Gastrocnemius medialis (tissue), 4 donors: ENCODE measurements around the gene RREB1. TPM values are rescaled to one million over a fixed set of nuclear protein-coding genes. Genes with fewer than 3 reads are reported as not detected.

Experiments used
- ATAC-seq, 2 donors: fragments of 150-250 bp; one replicate each; pipeline ENCODE4 v1.9.1; 2016
- DNase-seq, 2 donors: peaks; one replicate each; pipeline ENCODE4 v3.0.0-alpha.2; 2019
- H3K27ac ChIP-seq, 4 donors: fragments of 200-600 bp; sonication (generic); 1 replicate in 1 of 4; 2 replicates in 3 of 4; pipeline ENCODE4 v1.5.1; 2016 to 2018; ENCODE audit warnings: mild to moderate bottlenecking in 2 of 4, moderate library complexity in 1 of 4
- H3K27me3 ChIP-seq, 3 donors: fragments of 200-600 bp; sonication (generic) in 2 of 3; 1 replicate in 1 of 3; 2 replicates in 2 of 3; pipeline versions ENCODE4 v1.5.1 to v1.6.0; 2016 to 2019; ENCODE audit warnings: mild to moderate bottlenecking in 1 of 3, moderate library complexity in 1 of 3
- H3K36me3 ChIP-seq, 2 donors: fragments of 200-600 bp; sonication (generic) in 1 of 2; one replicate each; pipeline ENCODE4 v1.5.1; 2017 to 2018
- H3K4me1 ChIP-seq, 2 donors: fragments of 200-600 bp; sonication (generic) in 1 of 2; one replicate each; pipeline ENCODE4 v1.5.1; 2016 to 2017; ENCODE audit warnings: mild to moderate bottlenecking in 2 of 2
- H3K4me3 ChIP-seq, 4 donors: fragments of 200-600 bp; sonication (generic) in 3 of 4; 1 replicate in 1 of 4; 2 replicates in 3 of 4; pipeline ENCODE4 v1.5.1; 2016 to 2019; ENCODE audit warnings: mild to moderate bottlenecking in 2 of 4
- H3K9me3 ChIP-seq, 3 donors: fragments of 200-600 bp; sonication (generic) in 2 of 3; 1 replicate in 1 of 3; 2 replicates in 2 of 3; pipeline ENCODE4 v1.5.1; 2016 to 2019
- POLR2A ChIP-seq, 2 donors: fragments of 450-650 bp; IDR thresholded peaks; one replicate each; pipeline ENCODE4 v1.6.1; 2017; ENCODE audit warnings: antibody characterized with exemption in 2 of 2, mild to moderate bottlenecking in 2 of 2, moderate library complexity in 2 of 2
- in situ Hi-C, 4 donors: fragments of 200-750 bp; cut with MboI; loops; one replicate each; pipeline versions ENCODE4 v1.15.0 to v1.8.0; 2017; ENCODE audit warnings: low sequenced_read_pairs in 4 of 4
- intact Hi-C: fragments of 100-400 bp; cut with DNase I; formaldehyde crosslinking; loops from one replicate; pipeline ENCODE4 v1.15.1; 2023; ENCODE audit warnings: low total_unique reads
- total RNA-seq, 4 donors: library from RNA; depleted of rRNA; stranded (reverse); fragments of >200 nt; gene quantifications; one replicate each; pipeline versions ENCODE4 v1.1.0 to v1.2.3, GENCODE V29; 2016
- TF ChIP-seq, protein P1 (sequence below), 5 experiments: fragments of 450-650 bp in 3 of 5; fragments of 200-600 bp in 2 of 5; sonication (generic) in 2 of 5; IDR thresholded peaks in 4 of 5; conservative IDR thresholded peaks in 1 of 5; 1 replicate in 4 of 5; 2 replicates in 1 of 5; pipeline ENCODE4 v1.5.1; 2016 to 2019; ENCODE audit warnings: antibody characterized with exemption in 5 of 5, mild to moderate bottlenecking in 3 of 5, moderate library complexity in 3 of 5

RREB1 gene
- total RNA-seq, 4 donors from 2014 or later = 18.0 to 41.3 (median 39.2) TPM

- Histone ChIP-seq H3K27me3 (no peaks in the 10 kb centered on the region), H3K9me3 (no peaks in the 10 kb centered on the region), H3K4me3 (no peak overlapping the region), H3K36me3 (peaks cover 2 to 47% of the 10 kb centered on the region in 2 donors), H3K27ac (no peak overlapping the region), H3K4me1 (peaks cover 8 to 14% of the 10 kb centered on the region in 2 donors)
- in situ Hi-C loops (loop anchor here (10.0 to 25.0 kb wide), 4 partner anchors 309 to 559 kb away; no protein-coding TSS in a partner anchor), intact Hi-C loops (no loop called here)
- DNase-seq (no peak), ATAC-seq (no peak)
- TF ChIP-seq, protein P1, sequence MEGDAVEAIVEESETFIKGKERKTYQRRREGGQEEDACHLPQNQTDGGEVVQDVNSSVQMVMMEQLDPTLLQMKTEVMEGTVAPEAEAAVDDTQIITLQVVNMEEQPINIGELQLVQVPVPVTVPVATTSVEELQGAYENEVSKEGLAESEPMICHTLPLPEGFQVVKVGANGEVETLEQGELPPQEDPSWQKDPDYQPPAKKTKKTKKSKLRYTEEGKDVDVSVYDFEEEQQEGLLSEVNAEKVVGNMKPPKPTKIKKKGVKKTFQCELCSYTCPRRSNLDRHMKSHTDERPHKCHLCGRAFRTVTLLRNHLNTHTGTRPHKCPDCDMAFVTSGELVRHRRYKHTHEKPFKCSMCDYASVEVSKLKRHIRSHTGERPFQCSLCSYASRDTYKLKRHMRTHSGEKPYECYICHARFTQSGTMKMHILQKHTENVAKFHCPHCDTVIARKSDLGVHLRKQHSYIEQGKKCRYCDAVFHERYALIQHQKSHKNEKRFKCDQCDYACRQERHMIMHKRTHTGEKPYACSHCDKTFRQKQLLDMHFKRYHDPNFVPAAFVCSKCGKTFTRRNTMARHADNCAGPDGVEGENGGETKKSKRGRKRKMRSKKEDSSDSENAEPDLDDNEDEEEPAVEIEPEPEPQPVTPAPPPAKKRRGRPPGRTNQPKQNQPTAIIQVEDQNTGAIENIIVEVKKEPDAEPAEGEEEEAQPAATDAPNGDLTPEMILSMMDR (IDR thresholded peaks at IDR 0.05 in 4 of 5, conservative IDR thresholded peaks at IDR 0.05 in 1 of 5) = no peak
- no peak for TF ChIP-seq POLR2A (IDR thresholded peaks at IDR 0.05)
Measured at GRCh38 chr6:7246401-7247178, 138.8 kb downstream of the RREB1 start.

DNA sequence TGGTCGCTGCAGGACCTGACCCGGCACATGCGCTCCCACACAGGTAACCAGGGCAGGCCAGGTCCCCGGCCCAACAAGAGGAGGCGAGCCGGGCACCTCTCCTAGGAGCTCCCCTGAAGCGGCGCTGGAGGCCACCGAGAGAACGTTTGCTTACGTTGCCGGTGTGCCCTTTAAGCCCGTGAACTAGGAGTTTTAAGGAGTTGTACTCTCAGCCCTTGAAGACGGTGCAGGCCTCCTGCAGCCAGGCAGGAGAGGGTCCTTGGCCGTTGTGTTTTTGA lies 139.4 kb downstream of the RREB1 start:
- no peak overlapping the region for H3K4me3 ChIP-seq

GRCh38 chr6:7247828-7248227 lies 140.1 kb downstream of the RREB1 start:
- no peak overlapping the region for H3K4me3 ChIP-seq
- H3K36me3 ChIP-seq = peaks cover 2 to 54% of the 10 kb centered on the region in 2 donors
- no peak for ATAC-seq
- DNase-seq = no peak
- no peak overlapping the region for H3K27ac ChIP-seq
- H3K4me1 ChIP-seq = peaks cover 6 to 8% of the 10 kb centered on the region in 2 donors
- intact Hi-C loops = no loop called here
- H3K27me3 ChIP-seq = no peaks in the 10 kb centered on the region
- H3K9me3 ChIP-seq = no peaks in the 10 kb centered on the region
- TF ChIP-seq POLR2A (IDR thresholded peaks at IDR 0.05) = no peak
- TF ChIP-seq, protein P1 (IDR thresholded peaks at IDR 0.05 in 4 of 5, conservative IDR thresholded peaks at IDR 0.05 in 1 of 5) = no peak
- in situ Hi-C loops = loop anchor here (10.0 to 25.0 kb wide), 4 partner anchors 311 to 561 kb away; no protein-coding TSS in a partner anchor

More for the DNA sequence above, 139.4 kb downstream of the RREB1 start:
- H3K4me1 ChIP-seq = peaks cover 8 to 13% of the 10 kb centered on the region in 2 donors
- intact Hi-C loops = no loop called here
- H3K27me3 ChIP-seq = no peaks in the 10 kb centered on the region
- in situ Hi-C loops = loop anchor here (10.0 to 25.0 kb wide), 4 partner anchors 310 to 560 kb away; no protein-coding TSS in a partner anchor
- peaks cover 2 to 51% of the 10 kb centered on the region in 2 donors for H3K36me3 ChIP-seq
- ATAC-seq (no peak), DNase-seq (no peak)
- no peak overlapping the region for H3K27ac ChIP-seq
- no peaks in the 10 kb centered on the region for H3K9me3 ChIP-seq
- TF ChIP-seq, protein P1 (IDR thresholded peaks at IDR 0.05 in 4 of 5, conservative IDR thresholded peaks at IDR 0.05 in 1 of 5) = no peak
- TF ChIP-seq POLR2A (IDR thresholded peaks at IDR 0.05) = no peak

DNA sequence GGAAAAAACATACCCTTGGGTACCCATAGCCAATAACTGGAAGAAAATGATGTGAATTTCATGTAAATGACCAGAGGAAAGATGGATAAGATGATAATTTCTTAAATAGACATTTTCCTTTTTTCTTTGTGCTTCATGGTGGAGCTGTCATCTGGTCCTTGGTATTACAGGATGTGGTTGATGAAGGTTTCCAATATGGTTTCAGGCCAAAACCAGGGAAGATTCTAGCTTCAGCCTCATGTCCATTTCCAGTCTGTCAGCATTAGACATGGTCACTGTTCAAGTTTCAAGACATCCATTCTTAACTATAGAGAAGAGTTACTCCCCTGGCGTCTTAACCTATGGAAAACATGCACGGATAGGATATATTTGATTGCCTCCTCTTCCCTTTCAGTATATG lies 141.6 kb downstream of the RREB1 start:
- H3K27me3 ChIP-seq = no peaks in the 10 kb centered on the region
- in situ Hi-C loops = loop anchor here (10.0 to 25.0 kb wide), 4 partner anchors 312 to 562 kb away; no protein-coding TSS in a partner anchor
- H3K36me3 ChIP-seq = peaks cover 2 to 54% of the 10 kb centered on the region in 2 donors
- H3K9me3 ChIP-seq = no peaks in the 10 kb centered on the region
- DNase-seq = no peak
- no peak overlapping the region for H3K4me3 ChIP-seq
- intact Hi-C loops = no loop called here
- no peak for ATAC-seq
- H3K4me1 ChIP-seq = no peaks in the 10 kb centered on the region
- TF ChIP-seq, protein P1 (IDR thresholded peaks at IDR 0.05 in 4 of 5, conservative IDR thresholded peaks at IDR 0.05 in 1 of 5) = no peak
- no peak for TF ChIP-seq POLR2A (IDR thresholded peaks at IDR 0.05)
- H3K27ac ChIP-seq = no peak overlapping the region
